Measurements from ENCODE around the gene SPRY4.

The SPRY4 gene

GRCh38 chr5:142289708-142290576, 34.9 kb downstream of the SPRY4 start:
- no peak for DNase-seq (ENCODE audit: low read depth, low spot score)
- Histone ChIP-seq H3K27ac (no peak overlapping the region), H3K9ac (ENCODE audit: insufficient read length) (no peak overlapping the region), H3K4me3 (no peak overlapping the region), H3K9me3 (ENCODE audit: low read depth, low read length) (no peaks in the 10 kb centered on the region), H3K36me3 (ENCODE audit: insufficient read depth, low read length) (no peaks in the 10 kb centered on the region)
- TF ChIP-seq POLR2AphosphoS5 (IDR thresholded peaks at IDR 0.05; ENCODE audit: borderline replicate concordance, low read depth, low read length) (no peak), EZH2 (IDR thresholded peaks at IDR 0.05) (no peak), FOXP2 (optimal IDR thresholded peaks at IDR 0.05; ENCODE audit: control extremely low read depth, extremely low read length, insufficient read depth) (no peak)

DNA sequence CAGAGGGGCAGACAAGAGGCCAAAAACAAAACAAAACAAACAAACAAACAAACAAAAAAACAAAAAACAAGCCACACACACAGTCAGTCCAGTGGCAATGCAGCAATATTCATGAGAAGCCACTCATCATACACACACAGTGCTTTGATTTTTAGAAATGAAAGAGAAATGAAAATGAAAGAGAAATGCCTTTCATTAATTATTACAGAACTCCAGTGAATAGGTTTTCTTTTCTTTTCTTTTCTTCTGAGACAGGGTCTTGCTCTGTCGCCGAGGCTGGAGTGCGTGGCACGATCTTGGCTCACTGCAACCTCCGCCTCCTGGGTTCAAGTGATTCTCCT, 36.9 kb downstream of the SPRY4 start:
- no peak overlapping the region for H3K4me3 ChIP-seq
- no peaks in the 10 kb centered on the region for H3K36me3 ChIP-seq (ENCODE audit: insufficient read depth, low read length)
- no peak overlapping the region for H3K9ac ChIP-seq (ENCODE audit: insufficient read length)
- no peak for TF ChIP-seq FOXP2 (optimal IDR thresholded peaks at IDR 0.05; ENCODE audit: control extremely low read depth, extremely low read length, insufficient read depth)
- no peak for TF ChIP-seq POLR2AphosphoS5 (IDR thresholded peaks at IDR 0.05; ENCODE audit: borderline replicate concordance, low read depth, low read length)
- no peak for TF ChIP-seq EZH2 (IDR thresholded peaks at IDR 0.05)
- no peak for DNase-seq (ENCODE audit: low read depth, low spot score)
- no peaks in the 10 kb centered on the region for H3K9me3 ChIP-seq (ENCODE audit: low read depth, low read length)
- no peak overlapping the region for H3K27ac ChIP-seq

DNA sequence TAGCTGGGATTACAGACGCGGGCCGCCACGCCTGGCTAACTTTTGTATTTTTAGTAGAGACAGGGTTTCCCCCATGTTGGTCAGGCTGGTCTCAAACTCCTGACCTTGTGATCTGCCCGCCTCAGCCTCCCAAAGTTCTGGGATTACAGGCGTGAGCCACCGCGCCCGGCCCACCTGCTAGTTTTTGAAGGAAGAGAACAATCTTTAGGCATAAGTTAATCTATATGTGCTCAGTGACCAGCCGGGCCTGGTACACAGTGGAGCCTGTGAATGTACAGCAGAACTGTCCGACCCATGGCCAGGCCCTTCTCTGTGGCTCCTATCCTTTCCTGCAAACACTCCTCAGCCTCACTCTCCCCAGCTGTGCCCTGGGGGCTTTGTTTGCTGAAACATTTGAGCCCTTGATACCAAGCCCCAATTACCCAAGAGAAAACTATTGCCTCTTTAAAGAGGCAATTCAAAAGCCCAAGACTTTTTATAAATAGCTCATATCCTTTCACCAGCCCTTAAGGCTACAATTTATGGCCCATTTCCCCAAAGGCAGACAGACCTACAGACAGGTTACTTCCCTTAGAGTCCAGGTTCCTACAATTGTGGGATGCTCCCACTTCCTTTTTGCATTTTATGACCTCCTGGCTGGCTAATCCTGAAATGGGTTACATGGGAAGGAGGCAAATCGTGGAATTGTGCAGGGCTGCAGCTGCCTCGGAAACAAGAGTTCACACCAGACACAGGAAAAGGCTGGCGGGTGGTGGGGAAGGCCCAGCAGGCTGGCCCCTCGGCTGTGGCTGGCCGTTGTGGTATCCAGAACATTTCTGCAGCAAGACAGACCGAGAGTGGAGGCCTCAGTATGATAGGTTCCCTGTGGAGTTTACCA, 37.5 kb downstream of the SPRY4 start:
- no peaks in the 10 kb centered on the region for H3K36me3 ChIP-seq (ENCODE audit: insufficient read depth, low read length)
- H3K9me3 ChIP-seq (ENCODE audit: low read depth, low read length): no peaks in the 10 kb centered on the region
- TF ChIP-seq EZH2 (IDR thresholded peaks at IDR 0.05) (no peak), POLR2AphosphoS5 (IDR thresholded peaks at IDR 0.05; ENCODE audit: borderline replicate concordance, low read depth, low read length) (no peak)
- H3K27ac ChIP-seq: no peak overlapping the region
- H3K9ac ChIP-seq (ENCODE audit: insufficient read length): no peak overlapping the region
- H3K4me3 ChIP-seq: no peak overlapping the region
- DNase-seq (ENCODE audit: low read depth, low spot score): no peak

DNA sequence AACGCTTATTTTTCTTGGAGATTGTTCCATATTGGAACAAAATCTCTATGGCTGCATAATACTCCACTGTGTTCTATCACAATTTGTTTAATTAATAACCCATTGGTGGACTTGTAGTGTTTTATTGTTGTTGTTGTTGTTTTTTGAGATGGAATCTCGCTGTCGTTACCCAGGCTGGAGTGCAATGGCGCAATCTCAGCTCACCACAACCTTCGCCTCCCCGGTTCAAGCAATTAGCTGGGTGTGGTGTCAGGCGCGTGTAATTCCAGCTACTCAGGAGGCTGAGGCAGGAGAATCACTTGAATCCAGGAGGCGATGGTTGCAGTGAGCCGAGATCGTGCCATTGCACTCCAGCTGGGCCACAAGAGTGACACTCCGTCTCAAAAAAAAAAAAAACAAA, 38.7 kb downstream of the SPRY4 start:
- TF ChIP-seq POLR2AphosphoS5 (IDR thresholded peaks at IDR 0.05; ENCODE audit: borderline replicate concordance, low read depth, low read length): no peak
- TF ChIP-seq FOXP2 (optimal IDR thresholded peaks at IDR 0.05; ENCODE audit: control extremely low read depth, extremely low read length, insufficient read depth): no peak
- no peak for TF ChIP-seq EZH2 (IDR thresholded peaks at IDR 0.05)
- H3K9me3 ChIP-seq (ENCODE audit: low read depth, low read length): no peaks in the 10 kb centered on the region
- no peaks in the 10 kb centered on the region for H3K36me3 ChIP-seq (ENCODE audit: insufficient read depth, low read length)
- no peak for DNase-seq (ENCODE audit: low read depth, low spot score)
- no peak overlapping the region for H3K4me3 ChIP-seq
- no peak overlapping the region for H3K9ac ChIP-seq (ENCODE audit: insufficient read length)
- no peak overlapping the region for H3K27ac ChIP-seq

DNA sequence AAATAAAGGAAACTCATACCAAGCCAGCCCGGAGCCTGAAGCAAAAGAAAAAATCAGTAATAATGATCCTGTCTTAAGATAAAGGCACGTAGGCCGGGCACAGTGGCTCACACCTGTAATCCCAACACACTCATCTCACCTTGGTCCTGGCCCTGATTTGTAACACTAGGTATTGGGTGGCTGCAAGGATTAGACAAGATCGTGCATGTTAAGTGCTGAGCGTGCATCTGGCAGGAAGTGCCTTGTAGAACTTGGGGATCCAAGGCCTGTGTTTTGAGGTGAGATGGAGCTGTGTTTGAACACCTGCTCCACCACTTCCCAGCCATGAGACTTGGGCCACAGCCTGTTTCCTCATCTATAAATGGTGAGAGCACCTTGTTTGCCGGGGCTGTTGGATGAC, 41.5 kb downstream of the SPRY4 start:
- Histone ChIP-seq H3K9me3 (ENCODE audit: low read depth, low read length) (no peaks in the 10 kb centered on the region), H3K27ac (no peak overlapping the region), H3K36me3 (ENCODE audit: insufficient read depth, low read length) (no peaks in the 10 kb centered on the region), H3K9ac (ENCODE audit: insufficient read length) (no peak overlapping the region), H3K4me3 (no peak overlapping the region)
- no peak for TF ChIP-seq FOXP2 (optimal IDR thresholded peaks at IDR 0.05; ENCODE audit: control extremely low read depth, extremely low read length, insufficient read depth)
- TF ChIP-seq POLR2AphosphoS5 (IDR thresholded peaks at IDR 0.05; ENCODE audit: borderline replicate concordance, low read depth, low read length): no peak
- TF ChIP-seq EZH2 (IDR thresholded peaks at IDR 0.05): no peak
- no peak for DNase-seq (ENCODE audit: low read depth, low spot score)

GRCh38 chr5:142281966-142282365, 42.9 kb downstream of the SPRY4 start:
- no peak for DNase-seq (ENCODE audit: low read depth, low spot score)
- Histone ChIP-seq H3K27ac (no peak overlapping the region), H3K9ac (ENCODE audit: insufficient read length) (no peak overlapping the region), H3K4me3 (no peak overlapping the region), H3K9me3 (ENCODE audit: low read depth, low read length) (no peaks in the 10 kb centered on the region), H3K36me3 (ENCODE audit: insufficient read depth, low read length) (no peaks in the 10 kb centered on the region)
- no peak for TF ChIP-seq EZH2 (IDR thresholded peaks at IDR 0.05)
- TF ChIP-seq FOXP2 (optimal IDR thresholded peaks at IDR 0.05; ENCODE audit: control extremely low read depth, extremely low read length, insufficient read depth): no peak
- TF ChIP-seq POLR2AphosphoS5 (IDR thresholded peaks at IDR 0.05; ENCODE audit: borderline replicate concordance, low read depth, low read length): no peak

DNA sequence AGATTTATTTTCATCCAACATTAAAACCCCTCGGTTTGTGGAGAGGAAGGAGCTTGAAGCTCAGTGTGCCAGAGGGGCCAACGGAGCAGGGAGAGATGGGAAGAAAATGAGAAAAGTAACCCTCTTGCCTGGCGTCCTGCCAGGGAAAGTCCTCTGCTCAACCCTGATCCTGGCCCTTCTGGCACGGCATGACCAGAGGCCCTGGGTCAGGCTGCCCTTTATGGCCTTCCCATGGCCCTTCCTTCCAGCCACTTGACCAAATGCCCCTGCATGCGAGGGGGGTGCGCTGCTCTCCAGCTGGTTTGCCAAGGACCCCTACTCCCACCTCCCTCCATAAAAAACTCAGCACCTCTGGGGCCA, 43.8 kb downstream of the SPRY4 start:
- H3K9ac ChIP-seq (ENCODE audit: insufficient read length): no peak overlapping the region
- H3K36me3 ChIP-seq (ENCODE audit: insufficient read depth, low read length): no peaks in the 10 kb centered on the region
- no peak overlapping the region for H3K27ac ChIP-seq
- no peak for TF ChIP-seq EZH2 (IDR thresholded peaks at IDR 0.05)
- TF ChIP-seq FOXP2 (optimal IDR thresholded peaks at IDR 0.05; ENCODE audit: control extremely low read depth, extremely low read length, insufficient read depth): no peak
- no peak for TF ChIP-seq POLR2AphosphoS5 (IDR thresholded peaks at IDR 0.05; ENCODE audit: borderline replicate concordance, low read depth, low read length)
- no peak overlapping the region for H3K4me3 ChIP-seq
- no peaks in the 10 kb centered on the region for H3K9me3 ChIP-seq (ENCODE audit: low read depth, low read length)
- no peak for DNase-seq (ENCODE audit: low read depth, low spot score)

All from SK-N-MC (cell line).